H9 (cell line): ENCODE measurements around the gene MYD88. TPM values are rescaled to one million over a fixed set of nuclear protein-coding genes. Genes with fewer than 3 reads are reported as not detected.

Experiments
- DNase-seq: peaks from one replicate; pipeline ENCODE4 v3.0.0-alpha.2; 2017
- H2AFZ ChIP-seq: one replicate; pipeline ENCODE4 v1.6.1; 2013; ENCODE audit warnings: mild to moderate bottlenecking, low read length, control low read depth, moderate library complexity
- H2AK5ac ChIP-seq: 2 replicates; pipeline ENCODE4 v1.6.1; 2013; ENCODE audit warnings: low read length, control low read depth, mixed read lengths; ENCODE audit not compliant: insufficient read length
- H2BK120ac ChIP-seq: one replicate; pipeline ENCODE4 v1.6.1; 2013; ENCODE audit warnings: low read depth, mild to moderate bottlenecking, low read length, control low read depth, inconsistent platforms; ENCODE audit not compliant: poor library complexity, severe bottlenecking
- H2BK12ac ChIP-seq: 2 replicates; pipeline ENCODE4 v1.6.1; 2013; ENCODE audit warnings: low read length, control low read depth, mixed read lengths, low read depth; ENCODE audit not compliant: insufficient read length
- H2BK15ac ChIP-seq: 2 replicates; pipeline ENCODE4 v1.6.1; 2013; ENCODE audit warnings: low read depth, low read length, control low read depth
- H2BK20ac ChIP-seq: one replicate; pipeline ENCODE4 v1.6.1; 2013; ENCODE audit warnings: low read depth, mild to moderate bottlenecking, low read length, control low read depth, inconsistent platforms; ENCODE audit not compliant: poor library complexity, severe bottlenecking
- H2BK5ac ChIP-seq: 2 replicates; pipeline ENCODE4 v1.6.1; 2013; ENCODE audit warnings: low read length, control low read depth, mixed read lengths; ENCODE audit not compliant: insufficient read length
- H3K14ac ChIP-seq: 2 replicates; pipeline ENCODE4 v1.6.1; 2013; ENCODE audit warnings: low read length, control low read depth; ENCODE audit not compliant: insufficient read depth
- H3K18ac ChIP-seq: 2 replicates; pipeline ENCODE4 v1.6.1; 2013; ENCODE audit warnings: low read depth, mild to moderate bottlenecking, mixed read lengths, low read length, control low read depth; ENCODE audit not compliant: insufficient read length
- H3K23ac ChIP-seq: 2 replicates; pipeline ENCODE4 v1.6.1; 2013; ENCODE audit warnings: low read length, control low read depth, mixed read lengths, low read depth; ENCODE audit not compliant: insufficient read length
- H3K23me2 ChIP-seq: 2 replicates; pipeline ENCODE4 v1.6.1; 2013; ENCODE audit warnings: low read depth, mild to moderate bottlenecking, mixed read lengths, low read length, control low read depth; ENCODE audit not compliant: insufficient read length, poor library complexity, severe bottlenecking
- H3K27ac ChIP-seq: 2 replicates; pipeline ENCODE4 v1.5.1; 2013; ENCODE audit warnings: low read length, control low read depth, mixed read lengths, low read depth; ENCODE audit not compliant: insufficient read length
- H3K27me3 ChIP-seq: 2 replicates; pipeline ENCODE4 v1.6.1; 2013; ENCODE audit warnings: low read length, control low read depth, inconsistent platforms; ENCODE audit not compliant: insufficient read depth
- H3K4ac ChIP-seq: 2 replicates; pipeline ENCODE4 v1.6.1; 2013; ENCODE audit warnings: low read depth, mild to moderate bottlenecking, control low read depth, inconsistent platforms, low read length, moderate library complexity
- H3K4me1 ChIP-seq: 2 replicates; pipeline ENCODE4 v1.6.1; 2013; ENCODE audit warnings: low read length, control low read depth, inconsistent platforms; ENCODE audit not compliant: insufficient read depth
- H3K4me2 ChIP-seq: 2 replicates; pipeline ENCODE4 v1.6.1; 2013; ENCODE audit warnings: low read length, control low read depth, mixed read lengths; ENCODE audit not compliant: insufficient read length, insufficient read depth
- H3K56ac ChIP-seq: 2 replicates; pipeline ENCODE4 v1.6.1; 2013; ENCODE audit warnings: low read depth, mild to moderate bottlenecking, mixed read lengths, low read length, control low read depth; ENCODE audit not compliant: insufficient read length
- H3K79me1 ChIP-seq: 2 replicates; pipeline ENCODE4 v1.6.1; 2013; ENCODE audit warnings: low read depth, mild to moderate bottlenecking, moderate library complexity, low read length, control low read depth, inconsistent platforms; ENCODE audit not compliant: insufficient read depth, poor library complexity, severe bottlenecking
- H3K79me2 ChIP-seq: 2 replicates; pipeline ENCODE4 v1.6.1; 2013; ENCODE audit warnings: low read length, control low read depth, inconsistent platforms; ENCODE audit not compliant: insufficient read depth
- H3K9ac ChIP-seq: 2 replicates; pipeline ENCODE4 v1.6.1; 2013; ENCODE audit warnings: low read length, control low read depth, mixed read lengths; ENCODE audit not compliant: insufficient read length; ENCODE audit errors: extremely low read depth
- H3K9me3 ChIP-seq: one replicate; pipeline ENCODE4 v1.6.1; 2013; ENCODE audit warnings: low read depth, low read length, inconsistent platforms; ENCODE audit not compliant: control insufficient read depth
- H3T11ph ChIP-seq: one replicate; pipeline ENCODE4 v1.6.1; 2013; ENCODE audit warnings: mild to moderate bottlenecking, low read length, control low read depth, inconsistent platforms
- H4K20me1 ChIP-seq: one replicate; pipeline ENCODE4 v1.6.1; 2013; ENCODE audit not compliant: control insufficient read depth, insufficient read length, insufficient read depth
- H4K5ac ChIP-seq: 2 replicates; pipeline ENCODE4 v1.6.1; 2013; ENCODE audit warnings: low read depth, mild to moderate bottlenecking, mixed read lengths, low read length, control low read depth; ENCODE audit not compliant: insufficient read length
- H4K8ac ChIP-seq: replicated peaks from 2 replicates; pipeline ENCODE4 v1.6.1; 2013; ENCODE audit warnings: low read length, control low read depth, mixed read lengths, low read depth; ENCODE audit not compliant: insufficient read length
- H4K91ac ChIP-seq: 2 replicates; pipeline ENCODE4 v1.6.1; 2013; ENCODE audit warnings: low read depth, mild to moderate bottlenecking, moderate library complexity, mixed read lengths, low read length, control low read depth; ENCODE audit not compliant: insufficient read length
- H3K27ac Mint-ChIP-seq, 3 experiments: 2 replicates in 2 of 3; 3 replicates in 1 of 3; pipeline ENCODE4 v1.8.0; 2020 to 2021; ENCODE audit warnings: mixed read lengths in 3 of 3, mild to moderate bottlenecking in 1 of 3, moderate library complexity in 1 of 3
- H3K27me3 Mint-ChIP-seq: 2 replicates; pipeline ENCODE4 v1.8.0; 2021; ENCODE audit warnings: low read depth, mild to moderate bottlenecking, moderate library complexity, mixed read lengths
- H3K36me3 Mint-ChIP-seq, 3 experiments: 2 replicates in 2 of 3; 3 replicates in 1 of 3; pipeline ENCODE4 v1.8.0; 2020 to 2021; ENCODE audit warnings: low read depth in 3 of 3, mixed read lengths in 3 of 3; ENCODE audit not compliant: insufficient read depth in 1 of 3
- H3K4me1 Mint-ChIP-seq, 2 experiments: 2 replicates each; pipeline ENCODE4 v1.8.0; 2020; ENCODE audit warnings: mixed read lengths in 2 of 2
- H3K4me3 Mint-ChIP-seq, 2 experiments: 2 replicates in 1 of 2; 3 replicates in 1 of 2; pipeline ENCODE4 v1.8.0; 2020 to 2021; ENCODE audit warnings: mild to moderate bottlenecking in 2 of 2, mixed read lengths in 2 of 2, moderate library complexity in 1 of 2
- H3K9me3 Mint-ChIP-seq, 2 experiments: 2 replicates in 1 of 2; 3 replicates in 1 of 2; pipeline ENCODE4 v1.8.0; 2020; ENCODE audit warnings: mild to moderate bottlenecking in 2 of 2, mixed read lengths in 2 of 2, moderate library complexity in 1 of 2
- WGBS: extraction: QIAGEN DNeasy Blood & Tissue Kit; methylation state at CpG from one replicate; pipeline ENCODE4 v1.1.7; 2013; ENCODE audit warnings: missing lambda C conversion rate, low lambda C conversion rate, mixed read lengths; ENCODE audit not compliant: insufficient read length; ENCODE audit errors: extremely low coverage; 5-methylcytosine and 5-hydroxymethylcytosine counted together
- total RNA-seq: library from RNA; stranded (reverse); gene quantifications from 2 replicates; pipeline ENCODE4 v1.2.1, GENCODE V29; 2021
- TF ChIP-seq, protein P1 (sequence below): fragments of 200-600 bp; sonication (generic); conservative IDR thresholded peaks from 3 replicates; pipeline ENCODE4 v1.8.0; 2021; ENCODE audit warnings: antibody characterized with exemption, mild to moderate bottlenecking

The MYD88 gene
- total RNA-seq, 1 experiment from 2014 or later, result 33.4 TPM

- Mint-ChIP-seq H3K9me3 (peaks cover 8 to 11% of the 10 kb centered on the region in 2 experiments; a peak in 4 of 5 replicates), H3K27ac (no peak overlapping the region), H3K27me3 (peaks cover 2% of the 10 kb centered on the region; the same call in 1 of the 2 replicates), H3K4me1 (no peaks in the 10 kb centered on the region), H3K4me3 (no peak overlapping the region), H3K36me3 (peaks cover 2 to 6% (median 3%) of the 10 kb centered on the region in 3 experiments; a peak in 3 of 7 replicates)
- no peak overlapping the region for H2BK15ac ChIP-seq
- H2BK120ac ChIP-seq, result no peak overlapping the region
- H3K27me3 ChIP-seq, result no peaks in the 10 kb centered on the region
- H3K4me1 ChIP-seq, result no peaks in the 10 kb centered on the region
- no peak overlapping the region for H2BK20ac ChIP-seq
- no peak overlapping the region for H3K14ac ChIP-seq
- no peak overlapping the region for H3K27ac ChIP-seq
- TF ChIP-seq, protein P1, sequence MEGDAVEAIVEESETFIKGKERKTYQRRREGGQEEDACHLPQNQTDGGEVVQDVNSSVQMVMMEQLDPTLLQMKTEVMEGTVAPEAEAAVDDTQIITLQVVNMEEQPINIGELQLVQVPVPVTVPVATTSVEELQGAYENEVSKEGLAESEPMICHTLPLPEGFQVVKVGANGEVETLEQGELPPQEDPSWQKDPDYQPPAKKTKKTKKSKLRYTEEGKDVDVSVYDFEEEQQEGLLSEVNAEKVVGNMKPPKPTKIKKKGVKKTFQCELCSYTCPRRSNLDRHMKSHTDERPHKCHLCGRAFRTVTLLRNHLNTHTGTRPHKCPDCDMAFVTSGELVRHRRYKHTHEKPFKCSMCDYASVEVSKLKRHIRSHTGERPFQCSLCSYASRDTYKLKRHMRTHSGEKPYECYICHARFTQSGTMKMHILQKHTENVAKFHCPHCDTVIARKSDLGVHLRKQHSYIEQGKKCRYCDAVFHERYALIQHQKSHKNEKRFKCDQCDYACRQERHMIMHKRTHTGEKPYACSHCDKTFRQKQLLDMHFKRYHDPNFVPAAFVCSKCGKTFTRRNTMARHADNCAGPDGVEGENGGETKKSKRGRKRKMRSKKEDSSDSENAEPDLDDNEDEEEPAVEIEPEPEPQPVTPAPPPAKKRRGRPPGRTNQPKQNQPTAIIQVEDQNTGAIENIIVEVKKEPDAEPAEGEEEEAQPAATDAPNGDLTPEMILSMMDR, result no peak
- no peak overlapping the region for H3K4ac ChIP-seq
- H3K56ac ChIP-seq, result no peak overlapping the region
- H2BK12ac ChIP-seq, result no peak overlapping the region
- H3K79me2 ChIP-seq, result no peaks in the 10 kb centered on the region
- no peak overlapping the region for H3T11ph ChIP-seq
- no peak overlapping the region for H4K91ac ChIP-seq
- H3K18ac ChIP-seq, result no peak overlapping the region
- no peaks in the 10 kb centered on the region for H3K9me3 ChIP-seq
- H4K5ac ChIP-seq, result no peak overlapping the region
- no peak overlapping the region for H2BK5ac ChIP-seq
- H3K23me2 ChIP-seq, result no peaks in the 10 kb centered on the region
- no peak for DNase-seq
- H4K20me1 ChIP-seq, result no peaks in the 10 kb centered on the region
- no peak overlapping the region for H3K23ac ChIP-seq
- no peak overlapping the region for H3K4me2 ChIP-seq
- WGBS, result no CpG with 5 or more reads among the region's 3 CpGs
- no peak overlapping the region for H3K9ac ChIP-seq
- no peak overlapping the region for H4K8ac ChIP-seq
- no peaks in the 10 kb centered on the region for H3K79me1 ChIP-seq
- H2AFZ ChIP-seq, result no peak overlapping the region
- H2AK5ac ChIP-seq, result no peak overlapping the region
Measured at GRCh38 chr3:38147421-38147820, 9.0 kb downstream of the MYD88 start.
